ENCODE data around the gene SPOCK2. TPM values are rescaled to one million over a fixed set of nuclear protein-coding genes. Genes with fewer than 3 reads are reported as not detected.

The SPOCK2 gene
- total RNA-seq, 1 experiment from 2014 or later, result 0.33 TPM

DNA sequence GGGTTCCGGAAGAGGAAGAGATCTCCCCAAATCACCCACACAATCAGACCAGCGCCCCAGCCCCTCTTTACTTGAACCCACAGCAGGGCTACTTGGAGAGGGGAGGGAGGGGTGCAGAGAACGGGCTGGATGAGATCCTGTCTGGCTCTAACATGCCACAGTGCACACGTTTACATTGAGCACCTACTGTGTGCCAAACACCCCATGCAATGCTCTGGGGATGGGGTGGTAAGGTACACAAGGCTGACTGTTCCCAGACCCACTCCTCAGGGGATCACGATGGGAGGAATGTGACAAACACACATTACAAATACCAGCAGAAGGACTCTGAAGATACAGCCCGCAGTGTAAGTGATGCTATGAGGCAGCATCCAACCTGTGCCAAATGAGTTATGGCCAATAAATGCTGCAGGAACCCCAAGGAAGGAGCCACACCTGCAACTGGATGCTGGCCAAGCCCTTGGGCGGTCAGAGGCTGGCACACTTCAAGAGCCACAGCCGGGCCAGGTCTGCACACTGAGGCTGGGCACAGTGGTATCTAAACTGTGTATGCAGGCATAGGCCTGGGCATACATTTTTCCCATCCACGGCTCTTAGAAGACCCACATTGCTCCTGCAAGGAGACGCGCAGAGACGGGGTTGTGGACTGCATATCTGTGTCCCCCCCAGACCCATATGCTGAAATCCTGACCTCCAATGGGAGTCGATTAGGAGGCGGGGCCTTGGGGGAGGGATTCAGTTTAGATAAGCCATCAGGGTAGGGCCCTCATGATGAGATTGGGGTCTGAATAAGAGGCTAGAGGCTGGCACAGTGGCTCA, 6.4 kb downstream of the SPOCK2 start:
- ChIA-PET CTCF (no interaction called here), POLR2A (ENCODE audit: unreplicated experiment) (no interaction called here)

GRCh38 chr10:72081210-72081609, 7.1 kb downstream of the SPOCK2 start:
- Histone ChIP-seq H3K4me2 (ENCODE audit: low read length) (no peak overlapping the region), H2AFZ (ENCODE audit: low read length) (no peak overlapping the region), H3F3A (ENCODE audit: low read length, unreplicated experiment) (no peaks in the 10 kb centered on the region), H3K79me2 (ENCODE audit: low read length) (no peaks in the 10 kb centered on the region), H3K4me1 (ENCODE audit: insufficient read depth, low read length) (peaks cover 23% of the 10 kb centered on the region), H4K20me1 (ENCODE audit: low read length) (no peaks in the 10 kb centered on the region), H3K9ac (ENCODE audit: low read length) (no peak overlapping the region), H3K9me2 (replicated peaks; ENCODE audit: low read length) (no peaks in the 10 kb centered on the region), H3K27me3 (ENCODE audit: low read length) (no peaks in the 10 kb centered on the region), H3K36me3 (ENCODE audit: low read depth, low read length) (no peaks in the 10 kb centered on the region), H3K9me3 (ENCODE audit: low read length) (no peaks in the 10 kb centered on the region), H3K27ac (ENCODE audit: low read length) (no peak overlapping the region), H3K4me3 (ENCODE audit: low read length) (no peak overlapping the region)
- BruUV-seq (replicated peaks), result TSS peak; percentile 65
- TF ChIP-seq EZH2phosphoT487 (IDR thresholded peaks at IDR 0.05; ENCODE audit: borderline replicate concordance, low read length) (no peak), CTCF (conservative IDR thresholded peaks at IDR 0.05; ENCODE audit: low read depth, low read length) (no peak), EZH2 (IDR thresholded peaks at IDR 0.05; ENCODE audit: low read length, unreplicated experiment) (no peak)
- no peak for DNase-seq
- no peak for ATAC-seq
- intact Hi-C loops (cut with micrococcal nuclease), result no loop called here
- POLR2A ChIA-PET (ENCODE audit: unreplicated experiment), result no interaction called here
- CTCF ChIA-PET, result no interaction called here

More for the DNA sequence above, 6.4 kb downstream of the SPOCK2 start:
- no peak overlapping the region for H3K27ac ChIP-seq (ENCODE audit: low read length)
- H2AFZ ChIP-seq (ENCODE audit: low read length), result no peak overlapping the region
- no peak overlapping the region for H3K9ac ChIP-seq (ENCODE audit: low read length)
- no peak overlapping the region for H3K4me3 ChIP-seq (ENCODE audit: low read length)
- H3K27me3 ChIP-seq (ENCODE audit: low read length), result no peaks in the 10 kb centered on the region
- no peaks in the 10 kb centered on the region for H3K79me2 ChIP-seq (ENCODE audit: low read length)
- no peak overlapping the region for H3K4me2 ChIP-seq (ENCODE audit: low read length)
- TF ChIP-seq EZH2 (IDR thresholded peaks at IDR 0.05; ENCODE audit: low read length, unreplicated experiment), result no peak
- no peak for TF ChIP-seq EZH2phosphoT487 (IDR thresholded peaks at IDR 0.05; ENCODE audit: borderline replicate concordance, low read length)
- no peak for TF ChIP-seq CTCF (conservative IDR thresholded peaks at IDR 0.05; ENCODE audit: low read depth, low read length)
- H3K9me3 ChIP-seq (ENCODE audit: low read length), result no peaks in the 10 kb centered on the region
- TSS peak; percentile 78 for BruUV-seq (replicated peaks)
- DNase-seq (peak; percentile 90), ATAC-seq (peak; percentile 74)
- no peaks in the 10 kb centered on the region for H3F3A ChIP-seq (ENCODE audit: low read length, unreplicated experiment)
- H3K9me2 ChIP-seq (replicated peaks; ENCODE audit: low read length), result no peaks in the 10 kb centered on the region
- no peaks in the 10 kb centered on the region for H3K36me3 ChIP-seq (ENCODE audit: low read depth, low read length)
- no peaks in the 10 kb centered on the region for H4K20me1 ChIP-seq (ENCODE audit: low read length)
- peaks cover 23% of the 10 kb centered on the region for H3K4me1 ChIP-seq (ENCODE audit: insufficient read depth, low read length)
- intact Hi-C loops (cut with micrococcal nuclease), result no loop called here
